A172 (cell line): ENCODE results near the gene FAS. TPM values are rescaled to one million over a fixed set of nuclear protein-coding genes. Genes with fewer than 3 reads are reported as not detected.
"Not testable (repeated sequence)": the region's sequence is repeated elsewhere in the genome, so short reads cannot be mapped to it uniquely, and the experiment has no call there.

Experiments used
- DNase-seq: peaks from one replicate; pipeline ENCODE4 v3.0.0-alpha.2; 2015; ENCODE audit warnings: low spot score
- total RNA-seq: library from RNA; depleted of rRNA; stranded (reverse); fragments of >200 nt; shearing (Covaris generic); gene quantifications from 2 replicates; pipeline ENCODE4 v1.2.3, GENCODE V29; 2014

Gene FAS
- total RNA-seq, 1 experiment from 2014 or later, result 17.2 TPM

DNA sequence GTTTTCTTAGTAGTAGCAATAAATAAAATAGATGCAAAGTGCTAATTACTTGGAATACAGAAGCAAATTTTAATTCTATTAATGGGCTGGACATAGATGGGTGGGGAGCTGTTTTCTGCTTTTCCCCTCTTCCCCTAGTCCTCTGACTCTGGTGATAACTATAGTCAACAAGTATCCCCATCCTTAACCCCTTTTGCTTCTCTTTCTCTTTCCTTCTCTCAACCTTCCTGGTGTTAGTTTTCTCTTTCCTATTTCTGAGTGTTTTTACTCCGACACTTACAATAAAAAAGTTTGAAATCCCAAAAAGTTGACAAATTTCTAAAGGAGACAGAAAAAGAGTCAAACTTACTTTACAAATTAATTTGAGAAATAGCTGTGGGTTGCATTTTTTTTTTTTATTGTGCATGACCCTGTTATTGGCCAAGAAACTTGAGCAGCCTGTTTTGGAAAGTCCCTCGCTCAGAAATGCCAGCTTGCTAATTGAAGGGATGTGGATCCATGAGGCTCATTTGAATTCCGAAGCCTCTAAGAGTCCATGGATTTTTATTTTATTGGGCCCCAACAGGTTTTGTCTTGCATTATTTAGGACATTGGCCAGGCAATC lies 2.4 kb downstream of the FAS start:
- DNase-seq, result no peak

DNA sequence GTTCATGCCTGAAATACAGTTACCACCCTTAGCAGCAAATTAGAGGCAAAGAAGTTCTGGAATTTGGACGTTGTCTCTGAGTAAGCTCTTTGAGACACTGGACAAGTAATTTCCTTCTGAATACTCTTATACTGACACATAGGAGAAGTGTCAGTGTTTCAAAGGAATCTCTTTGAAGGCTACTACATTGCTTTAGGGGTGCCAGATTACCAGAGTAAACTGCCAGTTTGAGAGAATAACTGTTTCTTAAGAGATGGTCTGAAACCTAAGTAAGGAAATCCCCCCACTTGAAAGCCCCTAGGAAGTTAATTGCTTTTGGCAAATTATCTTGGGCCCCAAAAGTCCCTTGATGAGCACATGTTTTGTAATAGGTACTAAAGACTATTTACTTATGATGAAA lies 3.4 kb downstream of the FAS start:
- DNase-seq, result no peak

DNA sequence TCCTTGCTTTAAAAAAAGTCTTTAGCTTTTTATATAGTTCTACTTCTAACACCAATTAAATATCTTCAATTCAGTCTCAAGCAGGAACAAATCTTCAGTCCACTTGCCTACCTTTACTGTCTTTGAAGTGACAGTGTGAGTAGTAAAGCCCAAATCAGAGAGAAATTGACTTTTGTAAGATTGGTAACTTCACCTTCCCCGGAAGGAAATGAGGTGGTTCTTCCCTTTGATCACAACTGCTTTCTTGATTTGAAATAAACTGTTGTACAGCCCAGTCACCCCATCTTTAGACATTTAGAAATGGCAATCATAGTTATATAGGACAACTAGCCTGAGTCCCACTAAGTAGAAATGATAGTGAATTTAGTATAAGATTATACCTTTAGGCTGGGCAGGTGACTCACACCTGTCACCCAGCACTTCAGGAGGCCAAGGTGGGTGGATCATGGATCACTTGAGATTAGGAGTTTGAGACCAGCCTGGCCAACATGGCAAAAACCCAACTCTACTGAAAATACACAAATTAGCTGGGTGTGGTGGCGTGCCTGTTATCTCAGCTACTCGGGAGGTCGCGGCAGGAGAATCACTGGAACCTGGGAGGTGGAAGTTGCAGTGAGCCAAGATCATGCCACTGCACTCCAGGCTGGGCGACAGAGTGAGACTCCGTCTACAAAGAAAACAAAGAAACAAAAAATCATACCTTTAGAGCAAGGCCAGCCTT lies 4.7 kb downstream of the FAS start:
- DNase-seq, result no peak

DNA sequence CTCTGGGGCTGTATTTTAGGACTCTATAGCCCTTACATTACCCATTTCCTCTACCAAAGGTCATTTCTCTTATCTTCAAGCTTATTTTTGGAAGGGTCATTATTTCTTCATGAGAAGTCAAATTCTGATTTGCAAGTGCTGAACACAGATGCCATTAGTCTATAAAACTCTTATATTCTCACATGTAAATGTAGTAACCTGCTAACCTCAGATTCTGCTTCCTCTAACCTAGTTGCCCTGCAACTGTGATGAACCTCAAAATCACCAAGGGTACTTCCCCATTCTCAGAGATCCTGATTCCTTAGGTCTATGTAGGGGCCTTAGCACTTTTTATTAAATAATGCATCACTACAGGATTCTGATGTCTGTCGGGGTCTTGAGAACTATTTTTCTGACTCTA lies 6.3 kb downstream of the FAS start:
- no peak for DNase-seq

DNA sequence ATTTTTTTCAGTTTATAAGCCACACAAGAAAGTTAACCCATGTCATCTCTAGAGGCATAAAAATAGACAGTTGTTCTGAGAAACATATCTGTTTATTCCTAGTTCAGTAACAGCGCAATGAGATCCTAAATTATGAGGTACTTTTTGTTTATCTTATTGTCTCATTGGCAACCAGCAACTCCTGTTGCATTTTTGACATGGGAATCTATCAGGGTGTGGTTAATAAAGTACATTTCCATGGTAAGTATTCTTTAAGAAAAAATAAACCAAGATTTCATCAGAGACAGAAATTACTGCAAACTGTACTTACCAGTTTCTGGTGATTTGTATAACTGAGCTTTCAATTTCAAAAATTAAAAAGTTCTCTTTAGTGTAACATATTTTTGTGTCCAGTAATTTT lies 9.0 kb downstream of the FAS start:
- no peak for DNase-seq

DNA sequence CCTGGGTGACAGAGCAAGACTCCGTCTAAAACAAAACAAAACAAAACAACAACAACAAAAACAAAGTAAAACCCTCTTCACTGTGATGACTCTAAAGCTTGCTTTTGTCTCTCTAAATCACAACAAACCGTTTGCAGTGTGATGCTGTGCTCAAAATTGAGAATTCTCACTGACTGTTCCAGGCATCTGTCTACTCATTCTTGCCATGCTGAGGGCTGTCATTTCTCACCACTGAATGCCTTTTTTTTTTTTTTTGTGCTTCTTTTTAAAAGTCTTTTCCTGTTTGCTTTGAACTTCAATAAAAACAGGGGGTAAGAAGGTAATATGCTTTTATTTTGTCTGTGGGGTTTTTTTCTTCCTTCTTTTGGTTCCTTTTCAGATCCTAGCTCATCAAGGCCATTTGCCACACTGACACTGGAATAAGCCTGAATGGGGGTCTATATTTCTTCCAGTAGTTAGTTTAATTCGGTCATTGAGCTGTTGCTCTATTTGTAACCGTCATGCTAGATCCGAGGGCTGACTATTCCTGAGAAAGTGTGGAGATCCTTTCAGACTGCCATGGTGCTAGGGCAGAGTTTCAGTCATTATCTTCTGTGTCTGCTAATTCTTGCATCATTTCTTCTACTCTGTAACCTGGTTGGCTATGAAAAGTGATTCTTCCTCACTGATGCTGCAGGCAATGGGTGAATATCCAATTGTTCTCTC lies 10.6 kb downstream of the FAS start:
- no peak for DNase-seq

DNA sequence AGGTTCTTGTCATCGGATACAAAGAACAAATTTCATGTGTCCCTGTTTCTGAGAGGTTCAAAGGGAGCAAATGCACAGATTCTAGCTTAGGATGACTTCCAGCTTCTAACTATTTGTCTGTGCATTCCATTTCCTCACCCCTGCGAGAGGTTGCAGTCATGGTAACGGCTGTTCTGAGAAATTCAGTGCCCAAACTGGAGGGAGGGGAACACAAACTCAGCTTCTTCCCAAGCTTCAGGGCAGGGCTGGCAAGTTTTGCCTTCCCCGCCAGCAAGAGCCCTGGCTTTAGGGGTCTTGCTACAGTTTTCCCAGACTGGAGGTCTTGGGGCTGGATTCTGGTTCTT lies 11.1 kb downstream of the FAS start:
- DNase-seq, result no peak

DNA sequence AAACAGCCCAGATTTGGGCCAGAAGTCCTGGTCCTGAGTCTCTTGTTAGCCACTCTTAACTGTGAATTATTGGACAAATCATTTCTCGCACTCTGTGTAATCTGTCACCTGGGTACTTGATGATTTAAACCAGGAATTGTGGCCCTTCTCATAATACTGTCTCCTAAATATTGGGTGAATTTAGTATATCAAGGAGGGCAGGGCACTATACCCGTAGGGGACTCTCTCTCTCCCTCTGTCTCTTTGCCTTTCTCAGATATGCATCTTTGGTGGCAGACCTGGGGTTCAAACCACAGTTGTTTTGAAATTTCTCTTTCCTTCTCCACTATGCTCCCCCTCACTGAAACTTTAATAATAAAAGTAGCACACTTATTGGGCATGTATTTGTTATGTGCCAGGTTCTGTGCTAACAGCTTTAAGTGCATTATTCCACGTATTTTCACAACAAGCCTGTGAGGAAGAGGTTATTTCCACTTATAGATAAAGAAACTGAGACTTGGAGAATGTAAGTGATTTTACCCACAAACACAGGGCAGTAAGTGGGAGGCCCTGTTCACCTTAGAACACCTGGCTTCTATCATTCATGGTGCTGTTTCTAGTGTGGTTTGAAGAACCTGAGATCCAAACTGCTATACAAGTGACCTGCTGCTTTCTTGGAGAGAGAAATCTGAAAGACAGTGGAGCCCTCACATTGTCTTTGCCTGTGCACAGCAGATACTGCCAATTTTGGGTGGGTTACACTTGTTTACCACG lies 11.8 kb downstream of the FAS start:
- no peak for DNase-seq

DNA sequence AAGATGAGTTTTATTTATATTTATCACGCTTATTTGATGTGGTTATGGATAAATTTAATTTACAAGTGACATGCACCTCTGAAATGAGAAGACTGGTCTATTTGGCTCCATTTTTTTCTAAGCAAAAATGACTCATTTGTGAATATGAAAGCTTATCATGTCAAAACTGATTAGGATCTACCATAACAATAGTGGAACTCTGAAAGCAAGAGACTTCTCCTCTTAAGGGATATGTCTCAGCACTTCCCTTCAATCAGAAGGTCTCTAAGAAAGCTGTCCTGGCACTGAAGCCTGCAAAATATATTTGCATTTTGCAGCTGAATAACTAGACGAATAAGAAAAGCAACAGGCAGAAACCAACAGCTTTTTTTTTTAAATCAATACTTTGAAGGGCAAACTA lies 12.7 kb downstream of the FAS start:
- no peak for DNase-seq

DNA sequence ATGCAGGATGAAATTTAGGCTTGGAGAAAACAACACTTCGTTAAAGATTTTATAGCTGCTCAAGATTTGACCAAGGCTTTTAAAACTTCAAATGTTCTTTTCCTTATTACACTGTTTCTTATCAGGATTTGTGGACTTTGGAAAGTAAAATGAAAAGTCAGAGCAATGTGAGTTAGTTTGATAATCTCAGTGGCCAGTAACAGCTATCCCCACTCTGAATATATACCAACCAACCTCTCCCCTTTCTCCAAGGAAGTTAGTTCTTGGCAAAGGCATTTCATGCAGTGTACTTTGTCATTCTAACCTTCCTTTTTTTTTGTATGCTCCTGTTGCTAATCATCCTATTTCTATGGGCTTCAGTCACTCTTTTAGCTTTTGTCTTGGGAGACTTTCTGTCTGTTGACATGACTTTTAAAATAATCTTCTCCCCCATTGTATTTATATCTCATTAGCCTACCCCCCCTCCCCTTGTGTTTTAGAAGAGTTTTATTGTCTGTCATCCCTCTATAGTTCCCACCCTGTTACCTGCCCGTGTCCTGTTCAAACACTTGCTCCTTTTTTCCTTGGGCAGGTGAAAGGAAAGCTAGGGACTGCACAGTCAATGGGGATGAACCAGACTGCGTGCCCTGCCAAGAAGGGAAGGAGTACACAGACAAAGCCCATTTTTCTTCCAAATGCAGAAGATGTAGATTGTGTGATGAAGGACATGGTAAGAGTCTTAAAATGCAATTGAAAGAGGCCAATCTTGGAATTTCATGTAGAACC lies 16.7 kb downstream of the FAS start:
- no peak for DNase-seq

DNA sequence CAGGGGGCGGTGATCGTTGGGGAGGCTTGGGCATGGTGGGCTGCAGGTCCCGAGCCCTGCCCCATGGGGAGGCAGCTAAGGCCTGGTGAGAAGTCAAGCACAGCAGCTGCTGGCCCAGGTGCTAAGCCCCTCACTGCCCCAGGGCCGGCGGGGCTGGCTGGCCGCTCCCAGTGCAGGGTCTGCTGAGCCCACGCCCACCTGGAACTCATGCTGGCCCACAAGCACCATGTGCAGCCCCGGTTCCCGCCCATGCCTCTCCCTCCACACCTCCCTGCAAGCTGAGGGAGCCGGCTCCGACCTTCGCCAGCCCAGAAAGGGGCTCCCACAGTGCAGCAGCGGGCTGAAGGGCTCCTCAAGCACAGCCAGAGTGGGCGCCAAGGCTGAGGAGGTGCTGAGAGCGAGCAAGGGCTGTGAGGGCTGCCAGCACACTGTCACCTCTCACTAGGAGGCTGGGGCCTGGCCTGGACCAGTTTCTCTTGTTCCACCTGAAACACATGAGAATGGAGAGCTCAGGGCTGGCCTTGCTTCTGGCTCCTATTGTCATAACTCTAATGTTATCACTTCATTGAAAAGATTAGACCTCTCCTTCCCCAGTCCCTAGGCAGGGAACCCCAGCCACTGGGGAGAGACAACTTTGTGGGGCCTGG lies 28.2 kb downstream of the FAS start:
- DNase-seq, result not testable (repeated sequence)

DNA sequence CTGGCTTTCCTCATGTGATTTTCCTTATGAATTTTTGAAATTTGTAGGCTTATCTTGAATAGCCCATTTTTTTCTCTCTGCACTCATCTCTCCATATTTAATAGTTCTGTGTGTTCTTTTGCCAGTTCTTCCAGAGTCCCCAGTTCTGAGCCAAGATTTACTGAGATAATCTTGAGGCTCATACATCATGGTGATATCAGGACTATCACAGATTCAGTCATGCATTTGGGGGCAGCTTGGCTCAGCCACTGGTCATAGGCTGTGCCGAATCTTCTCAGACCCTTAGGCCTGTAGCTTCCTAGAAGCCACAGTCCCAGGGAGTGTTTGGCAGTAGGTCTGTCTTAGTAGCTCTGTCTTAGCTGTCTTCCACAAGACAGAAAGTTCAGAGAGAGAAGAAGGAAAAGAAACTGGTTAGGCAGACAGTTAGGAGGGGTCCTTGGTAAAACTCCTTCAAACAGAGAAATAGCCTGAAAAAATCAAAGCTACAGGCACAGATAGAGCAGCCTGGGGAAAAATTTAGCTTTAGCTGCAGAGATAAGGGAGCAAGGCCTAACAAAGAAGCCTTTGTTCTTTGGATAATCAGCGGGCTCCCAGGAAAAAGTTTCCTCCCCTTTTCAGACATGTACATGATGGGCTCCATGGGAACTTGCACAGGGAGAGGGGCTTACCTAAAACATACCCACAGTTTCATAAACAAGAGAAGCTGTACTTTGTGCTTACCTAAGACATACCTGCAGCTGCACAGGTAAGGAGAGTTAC lies 29.1 kb downstream of the FAS start:
- DNase-seq, result no peak

DNA sequence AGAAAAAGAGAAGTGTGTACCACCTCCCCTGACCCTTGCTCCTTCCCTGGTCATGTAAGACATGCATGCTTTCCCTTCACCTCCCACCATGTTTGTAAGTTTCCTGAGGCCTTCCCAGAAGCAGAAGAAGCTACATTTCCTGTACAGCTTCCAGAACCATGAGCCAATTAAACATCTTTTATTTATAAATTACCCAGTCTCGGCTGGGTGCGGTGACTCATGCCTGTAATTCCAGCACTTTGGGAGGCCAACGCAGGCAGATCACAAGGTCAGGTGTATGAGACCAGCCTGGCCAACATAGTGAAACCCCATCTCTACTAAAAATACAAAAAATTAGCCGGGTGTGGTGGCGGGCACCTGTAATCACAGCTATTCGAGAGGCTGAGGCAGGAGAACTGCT lies 30.9 kb downstream of the FAS start:
- peak; percentile 35 for DNase-seq

DNA sequence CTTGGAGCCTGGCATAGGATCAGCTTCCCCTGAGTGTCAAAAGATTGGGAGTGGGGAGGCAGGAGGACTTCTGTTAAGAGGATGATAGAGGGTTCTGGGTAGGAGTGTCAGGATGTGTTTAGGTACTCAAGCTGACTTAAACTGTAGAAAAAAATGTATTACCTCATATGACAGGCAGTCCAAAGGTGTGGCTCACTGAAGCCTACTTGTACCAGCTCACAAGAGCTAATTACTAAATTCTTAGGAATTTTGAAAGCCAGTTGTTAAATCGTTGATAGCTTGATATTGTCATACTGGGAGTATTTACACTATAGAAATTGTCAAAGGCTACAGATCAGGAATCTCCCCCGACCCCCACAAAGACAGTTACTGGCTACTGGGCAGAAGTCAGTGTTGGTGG lies 32.1 kb downstream of the FAS start:
- peak; percentile 32 for DNase-seq

DNA sequence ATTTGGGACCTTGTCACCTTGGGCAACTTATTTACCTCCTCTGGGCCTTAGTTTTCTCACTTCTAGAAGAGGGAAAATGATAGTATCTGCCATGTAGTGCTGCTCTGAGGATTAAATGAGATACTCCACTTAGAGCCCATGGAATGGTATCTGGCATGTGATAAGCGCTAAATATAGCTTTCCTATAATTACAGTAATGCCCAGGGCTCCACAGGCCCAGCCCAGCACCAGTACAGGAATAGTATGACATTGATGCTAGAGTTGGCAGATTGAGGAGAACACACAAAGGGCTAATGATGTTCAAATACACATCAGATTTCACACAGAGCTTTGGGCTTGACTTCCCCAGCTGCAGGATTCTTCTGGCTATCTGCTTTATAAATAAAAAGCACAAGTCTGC lies 34.9 kb downstream of the FAS start:
- DNase-seq, result no peak

DNA sequence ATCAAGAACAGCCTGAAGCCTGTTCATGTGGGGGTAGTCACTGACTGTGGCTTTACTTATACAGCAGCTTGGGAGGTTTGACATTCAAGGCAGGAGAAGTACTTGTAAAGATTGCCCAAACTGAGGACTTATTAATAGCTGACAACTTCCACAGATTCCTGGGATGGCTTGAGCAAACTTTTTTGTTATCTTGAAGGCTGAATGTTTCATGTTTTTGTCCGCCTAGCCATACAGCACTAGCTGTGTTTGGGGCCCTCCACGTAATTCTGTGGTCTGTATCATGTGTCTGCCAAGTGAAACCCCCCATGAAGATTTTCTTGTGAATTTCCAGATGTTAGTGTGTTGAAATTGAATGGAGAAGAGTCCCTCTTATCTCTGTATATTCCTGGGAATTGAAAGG lies 38.6 kb downstream of the FAS start:
- no peak for DNase-seq

DNA sequence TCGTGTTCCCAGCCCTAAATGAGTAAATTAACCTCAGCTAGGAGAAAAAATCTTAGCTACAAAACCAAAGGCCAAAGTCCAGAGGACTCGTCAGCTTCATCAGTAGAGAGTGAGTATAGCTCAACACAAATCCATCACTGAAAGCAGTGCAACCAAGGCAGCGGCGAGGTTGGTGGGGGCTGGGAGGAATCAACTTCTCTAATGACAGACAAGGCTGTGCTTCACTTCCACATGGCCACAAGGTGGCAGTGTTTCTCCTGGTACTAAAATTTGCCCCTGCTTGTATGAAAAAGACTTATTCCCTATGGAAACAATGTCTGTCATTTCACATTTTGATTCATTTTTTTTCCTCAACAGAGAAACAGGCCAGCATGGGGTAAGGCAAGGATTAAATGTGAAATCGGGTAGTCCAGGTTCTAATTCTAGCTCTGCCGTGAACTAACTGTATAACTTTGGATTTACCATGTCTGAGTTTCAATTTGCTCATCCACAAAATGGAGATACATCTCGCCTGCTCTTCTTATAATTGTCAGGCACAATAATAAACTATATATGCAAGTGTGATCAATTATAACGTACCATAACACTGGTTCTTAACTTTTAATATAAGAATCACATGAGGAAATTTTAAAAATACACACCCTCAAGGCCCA lies 39.3 kb downstream of the FAS start:
- peak; percentile 91 for DNase-seq

DNA sequence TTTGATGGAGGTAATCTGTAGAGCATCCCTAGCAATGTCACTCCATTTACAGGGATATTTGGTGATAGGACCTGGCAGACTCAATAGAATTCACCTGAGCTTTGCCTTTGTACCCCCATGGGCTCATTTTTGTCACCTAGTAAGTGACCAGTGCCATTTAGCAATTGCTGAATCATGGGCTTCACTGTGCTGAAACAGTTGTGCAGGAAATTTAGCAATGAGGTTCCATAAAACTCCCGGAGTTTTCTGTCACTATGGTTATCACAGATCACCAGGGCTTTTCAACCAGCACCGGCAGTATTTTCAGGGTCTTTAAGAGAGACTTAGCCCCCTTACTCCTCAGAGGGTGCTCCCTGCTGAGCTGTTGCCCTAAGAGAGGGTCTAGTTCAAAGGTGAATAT lies 40.2 kb downstream of the FAS start:
- no peak for DNase-seq

DNA sequence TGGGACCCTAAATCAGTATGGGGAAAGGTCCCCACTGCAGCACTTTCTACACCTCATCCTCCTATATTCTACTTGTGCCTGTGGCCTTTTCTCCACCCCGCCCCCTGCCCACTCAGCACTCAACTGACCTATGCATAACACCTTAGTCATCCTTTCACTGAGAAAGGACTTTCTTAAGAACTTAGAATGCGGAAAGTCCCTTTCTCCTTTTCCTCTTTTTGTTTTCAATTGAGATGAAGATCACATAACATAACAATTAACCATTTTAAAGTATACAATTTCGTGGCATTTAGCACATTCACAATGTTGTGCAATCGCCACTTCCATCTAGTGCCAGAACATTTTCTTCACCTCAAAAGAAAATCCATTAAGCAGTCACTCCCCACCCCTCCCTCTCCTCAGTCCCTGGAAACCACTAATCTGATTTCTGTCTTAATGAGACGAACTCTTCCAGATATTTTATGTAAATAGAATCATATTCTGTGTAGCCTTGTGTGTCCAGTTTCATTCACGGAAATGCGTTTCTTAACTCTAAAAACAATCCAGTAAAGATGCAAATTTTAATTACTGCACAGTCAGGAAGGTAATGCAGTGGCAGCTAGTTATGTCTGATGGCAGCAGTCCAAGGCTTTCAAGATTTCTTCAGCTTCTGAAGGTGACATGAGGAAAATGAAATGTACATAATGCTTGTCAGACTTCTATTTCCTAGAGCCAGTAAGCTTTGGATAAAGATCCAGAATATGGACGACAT lies 41.7 kb downstream of the FAS start:
- peak; percentile 82 for DNase-seq
